HCT116 (cell line): ENCODE results near the gene UBE4A. TPM values are rescaled to one million over a fixed set of nuclear protein-coding genes. Genes with fewer than 3 reads are reported as not detected.

ENCODE experiments used
- ATAC-seq: fragments of 200-7000 bp; cut with Tn5 transposase; 2 replicates; pipeline ENCODE4 v1.9.1; 2020; ENCODE audit warnings: mild to moderate bottlenecking, moderate library complexity
- BruUV-seq: library from RNA; stranded (reverse); fragments of 400-500 nt; replicated peaks from 2 replicates; lab custom pipeline; 2021; lab: Mats Ljungman, UMichigan
- CTCF ChIA-PET: fragments of 300-600 bp; sonication (Branson Sonifier 250); formaldehyde crosslinking; loops from one replicate; lab custom pipeline; 2021; ENCODE audit warnings: antibody characterized with exemption; lab: Charles Lee
- POLR2A ChIA-PET: fragments of 300-600, 350-600 bp; sonication (Branson Sonifier 250); formaldehyde crosslinking; loops from one replicate; lab custom pipeline; 2021; ENCODE audit warnings: antibody characterized with exemption; lab: Charles Lee
- RAD21 ChIA-PET, 2 experiments: fragments of 300-600 bp; sonication (Branson Sonifier 250); formaldehyde crosslinking; loops; one replicate each; lab custom pipeline; 2023; ENCODE audit warnings: low total read pairs in 2 of 2; ENCODE audit not compliant: uncharacterized antibody in 2 of 2, unreplicated experiment in 2 of 2, low non-redundant PET in 1 of 2; lab: Charles Lee
- DNase-seq: peaks from one replicate; pipeline ENCODE4 v3.0.0-alpha.2; 2010; ENCODE audit warnings: low read depth, low spot score
- H2AFZ ChIP-seq: fragments of 200-600 bp; shearing (Covaris generic), sonication (generic); 2 replicates; pipeline ENCODE4 v1.6.1; 2017; ENCODE audit warnings: low read depth, mixed run types, mixed read lengths, antibody characterized with exemption, low read length; ENCODE audit not compliant: poor library complexity, severe bottlenecking
- H3K27ac ChIP-seq: 2 replicates; pipeline ENCODE4 v1.5.1; 2012; ENCODE audit warnings: low read depth, low read length
- H3K27me3 ChIP-seq: fragments of 200-600 bp; sonication (generic); 2 replicates; pipeline ENCODE4 v1.6.1; 2016; ENCODE audit warnings: mixed run types, low read length, mixed read lengths; ENCODE audit not compliant: insufficient read depth
- H3K36me3 ChIP-seq, 2 experiments: fragments of 200-500 bp in 1 of 2; fragments of 200-600 bp in 1 of 2; sonication (Bioruptor generic) in 1 of 2; sonication (generic) in 1 of 2; 2 replicates each; pipeline versions ENCODE4 v1.5.1 to v1.6.1; 2014 to 2016; ENCODE audit warnings: low read length in 2 of 2, inconsistent platforms in 1 of 2, mixed read lengths in 1 of 2, mixed run types in 1 of 2; ENCODE audit not compliant: insufficient read depth in 2 of 2, control insufficient read depth in 1 of 2
- H3K4me1 ChIP-seq, 2 experiments: fragments of 200-600 bp in 1 of 2; sonication (generic) in 1 of 2; 2 replicates each; pipeline versions ENCODE4 v1.5.1 to v1.6.1; 2012 to 2017; ENCODE audit warnings: low read length in 2 of 2, inconsistent platforms in 1 of 2, mild to moderate bottlenecking in 1 of 2, mixed read lengths in 1 of 2, mixed run types in 1 of 2, moderate library complexity in 1 of 2; ENCODE audit not compliant: insufficient read depth in 2 of 2, control insufficient read depth in 1 of 2
- H3K4me2 ChIP-seq: fragments of 200-600 bp; sonication (generic); 2 replicates; pipeline ENCODE4 v1.6.1; 2017; ENCODE audit warnings: mixed run types, low read length, mixed read lengths
- H3K4me3 ChIP-seq, 2 experiments: fragments of 200-600 bp in 1 of 2; sonication (generic) in 1 of 2; replicated peaks in 1 of 2; 2 replicates each; pipeline ENCODE4 v1.5.1; 2011 to 2016; ENCODE audit warnings: low read length in 2 of 2, control low read depth in 1 of 2, low read depth in 1 of 2, mild to moderate bottlenecking in 1 of 2, mixed read lengths in 1 of 2, mixed run types in 1 of 2
- H3K79me2 ChIP-seq: fragments of 200-600 bp; sonication (generic); 2 replicates; pipeline ENCODE4 v1.6.1; 2017; ENCODE audit warnings: mild to moderate bottlenecking, mixed run types, low read length, moderate library complexity, mixed read lengths; ENCODE audit not compliant: insufficient read depth
- H3K9ac ChIP-seq: fragments of 200-600 bp; sonication (generic); 2 replicates; pipeline ENCODE4 v1.6.1; 2016; ENCODE audit warnings: low read length, mixed read lengths
- H3K9me2 ChIP-seq: fragments of 200-600 bp; sonication (generic), shearing (Covaris generic); 2 replicates; pipeline ENCODE4 v1.6.1; 2017; ENCODE audit warnings: mixed run types, mild to moderate bottlenecking, moderate library complexity; ENCODE audit not compliant: insufficient read depth
- H3K9me3 ChIP-seq, 2 experiments: fragments of 200-500 bp in 1 of 2; fragments of 200-600 bp in 1 of 2; sonication (Bioruptor generic) in 1 of 2; sonication (generic) in 1 of 2; 2 replicates each; pipeline ENCODE4 v1.6.1; 2014 to 2017; ENCODE audit warnings: low read length in 2 of 2, mixed read lengths in 2 of 2, inconsistent platforms in 1 of 2, low read depth in 1 of 2, mild to moderate bottlenecking in 1 of 2, mixed run types in 1 of 2, moderate library complexity in 1 of 2; ENCODE audit not compliant: control insufficient read depth in 1 of 2, insufficient read depth in 1 of 2
- H4K20me1 ChIP-seq: fragments of 200-600 bp; sonication (generic), shearing (Covaris generic); 2 replicates; pipeline ENCODE4 v1.6.1; 2017; ENCODE audit warnings: mixed run types, mild to moderate bottlenecking, moderate library complexity; ENCODE audit not compliant: insufficient read depth
- CTCF ChIP-seq, 3 experiments: fragments of 200-600 bp in 1 of 3; sonication (generic) in 1 of 3; IDR thresholded peaks in 2 of 3; conservative IDR thresholded peaks in 1 of 3; 2 replicates each; pipeline ENCODE4 v1.5.1; 2012 to 2017; ENCODE audit warnings: low read depth in 2 of 3, low read length in 2 of 3, antibody characterized with exemption in 1 of 3, borderline replicate concordance in 1 of 3, control low read depth in 1 of 3, mild to moderate bottlenecking in 1 of 3, mixed read lengths in 1 of 3, mixed run types in 1 of 3, moderate library complexity in 1 of 3; ENCODE audit not compliant: insufficient read depth in 1 of 3
- EGR1 ChIP-seq: IDR thresholded peaks from 2 replicates; pipeline ENCODE4 v1.6.1; 2012; ENCODE audit warnings: low read depth
- ELF1 ChIP-seq: IDR thresholded peaks from 2 replicates; pipeline ENCODE4 v1.6.1; 2012; ENCODE audit warnings: low read depth, borderline replicate concordance
- EZH2phosphoT487 ChIP-seq: fragments of 200-600 bp; IDR thresholded peaks from 2 replicates; pipeline ENCODE4 v1.6.1; 2018; ENCODE audit warnings: antibody characterized with exemption, borderline replicate concordance
- JUND ChIP-seq: IDR thresholded peaks from 2 replicates; pipeline ENCODE4 v1.6.1; 2012
- MAX ChIP-seq: IDR thresholded peaks from 2 replicates; pipeline ENCODE4 v1.6.1; 2012
- SIN3A ChIP-seq: IDR thresholded peaks from 2 replicates; pipeline ENCODE4 v1.6.1; 2012; ENCODE audit warnings: low read depth
- YY1 ChIP-seq: IDR thresholded peaks from 2 replicates; pipeline ENCODE4 v1.6.1; 2011; ENCODE audit warnings: low read length, low read depth, moderate library complexity, mild to moderate bottlenecking; ENCODE audit not compliant: insufficient replicate concordance; ENCODE audit errors: extremely low read depth
- intact Hi-C: fragments of 100-400 bp; cut with micrococcal nuclease; formaldehyde crosslinking; loops from 2 replicates; pipeline ENCODE4 v1.10.0; 2022
- total RNA-seq: library from RNA; stranded (reverse); gene quantifications from one replicate; pipeline ENCODE4 v1.2.1, GENCODE V29; 2021; ENCODE audit not compliant: unreplicated experiment
- TF ChIP-seq, protein P1 (sequence below): IDR thresholded peaks from 2 replicates; pipeline ENCODE4 v1.6.1; 2011; ENCODE audit warnings: mild to moderate bottlenecking, low read length, moderate library complexity; ENCODE audit not compliant: insufficient replicate concordance; ENCODE audit errors: extremely low read depth
- TF ChIP-seq, protein P2 (sequence below): IDR thresholded peaks from 2 replicates; pipeline ENCODE4 v1.6.1; 2012

Gene UBE4A
- total RNA-seq, 1 experiment from 2014 or later = 49.9 TPM

- H3K27ac ChIP-seq = no peak overlapping the region
- H3K36me3 ChIP-seq = no peaks in the 10 kb centered on the region
- BruUV-seq = no TSS peak
- no peak overlapping the region for H2AFZ ChIP-seq
- intact Hi-C loops = no loop called here
- no peaks in the 10 kb centered on the region for H3K9me2 ChIP-seq
- CTCF ChIA-PET = interaction anchor here (0.8 kb wide), 1 partner anchor 232 kb away, joined by 5 read pairs; no protein-coding TSS in a partner anchor
- no peaks in the 10 kb centered on the region for H4K20me1 ChIP-seq
- RAD21 ChIA-PET = no interaction called here
- no peaks in the 10 kb centered on the region for H3K27me3 ChIP-seq
- H3K4me1 ChIP-seq = peaks cover 6 to 14% of the 10 kb centered on the region in 2 experiments; a peak in 2 of 4 replicates
- no peak overlapping the region for H3K4me3 ChIP-seq
- POLR2A ChIA-PET = no interaction called here
- TF ChIP-seq SIN3A = no peak
- peak in 1 of 3 experiments; percentile 3; a peak in 1 of 6 replicates for TF ChIP-seq CTCF (IDR thresholded peaks at IDR 0.05 in 2 of 3, conservative IDR thresholded peaks at IDR 0.05 in 1 of 3; ENCODE audit: borderline replicate concordance in 1 of 3, insufficient read depth in 1 of 3, low read depth in 2 of 3, low read length in 2 of 3)
- ATAC-seq (no peak), DNase-seq (no peak)
- H3K9me3 ChIP-seq = no peaks in the 10 kb centered on the region
- no peak overlapping the region for H3K9ac ChIP-seq
- H3K4me2 ChIP-seq = no peak overlapping the region
- H3K79me2 ChIP-seq = no peaks in the 10 kb centered on the region
Measured at GRCh38 chr11:118430956-118431355, 71.6 kb downstream of the UBE4A start.

DNA sequence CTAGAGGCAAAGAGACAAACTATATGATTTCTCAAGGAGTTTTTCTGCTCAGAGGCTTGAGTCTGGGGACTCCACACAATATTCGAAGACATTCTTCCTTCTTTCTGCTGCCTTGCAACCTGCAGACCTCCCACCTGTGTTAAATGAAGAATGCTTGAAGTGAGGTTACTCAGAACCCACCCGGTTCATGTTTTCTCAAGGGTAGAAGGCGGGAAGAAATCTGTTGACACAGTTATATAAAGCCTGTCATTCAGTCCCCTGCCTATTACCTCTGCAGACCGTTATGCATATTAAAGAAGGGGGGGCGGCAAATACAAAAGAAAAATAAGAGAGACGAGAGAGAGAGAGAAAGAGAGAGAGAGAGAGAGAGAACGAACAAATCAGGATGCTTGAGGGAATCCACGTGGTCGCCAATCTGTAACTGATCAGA lies 74.7 kb downstream of the UBE4A start:
- Histone ChIP-seq H3K79me2 (peaks cover 26% of the 10 kb centered on the region), H4K20me1 (peaks cover 5% of the 10 kb centered on the region; the same call in 1 of the 2 replicates), H3K27ac (no peak overlapping the region), H3K27me3 (no peaks in the 10 kb centered on the region), H3K4me3 (no peak overlapping the region), H3K36me3 (no peaks in the 10 kb centered on the region), H3K9ac (no peak overlapping the region), H2AFZ (no peak overlapping the region), H3K9me3 (no peaks in the 10 kb centered on the region), H3K9me2 (no peaks in the 10 kb centered on the region), H3K4me2 (peak overlapping the region; percentile 93; the same call in 1 of the 2 replicates), H3K4me1 (peaks cover 16 to 30% of the 10 kb centered on the region in 2 experiments)
- CTCF ChIA-PET = no interaction called here
- intact Hi-C loops = no loop called here
- DNase-seq = no peak
- POLR2A ChIA-PET = no interaction called here
- RAD21 ChIA-PET = no interaction called here
- ATAC-seq = no peak
- BruUV-seq = no TSS peak
- no peak for TF ChIP-seq YY1
- TF ChIP-seq, protein P1, sequence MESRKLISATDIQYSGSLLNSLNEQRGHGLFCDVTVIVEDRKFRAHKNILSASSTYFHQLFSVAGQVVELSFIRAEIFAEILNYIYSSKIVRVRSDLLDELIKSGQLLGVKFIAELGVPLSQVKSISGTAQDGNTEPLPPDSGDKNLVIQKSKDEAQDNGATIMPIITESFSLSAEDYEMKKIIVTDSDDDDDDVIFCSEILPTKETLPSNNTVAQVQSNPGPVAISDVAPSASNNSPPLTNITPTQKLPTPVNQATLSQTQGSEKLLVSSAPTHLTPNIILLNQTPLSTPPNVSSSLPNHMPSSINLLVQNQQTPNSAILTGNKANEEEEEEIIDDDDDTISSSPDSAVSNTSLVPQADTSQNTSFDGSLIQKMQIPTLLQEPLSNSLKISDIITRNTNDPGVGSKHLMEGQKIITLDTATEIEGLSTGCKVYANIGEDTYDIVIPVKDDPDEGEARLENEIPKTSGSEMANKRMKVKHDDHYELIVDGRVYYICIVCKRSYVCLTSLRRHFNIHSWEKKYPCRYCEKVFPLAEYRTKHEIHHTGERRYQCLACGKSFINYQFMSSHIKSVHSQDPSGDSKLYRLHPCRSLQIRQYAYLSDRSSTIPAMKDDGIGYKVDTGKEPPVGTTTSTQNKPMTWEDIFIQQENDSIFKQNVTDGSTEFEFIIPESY = no peak
- no peak for TF ChIP-seq ELF1
- no peak for TF ChIP-seq MAX
- no peak for TF ChIP-seq CTCF (IDR thresholded peaks at IDR 0.05 in 2 of 3, conservative IDR thresholded peaks at IDR 0.05 in 1 of 3; ENCODE audit: borderline replicate concordance in 1 of 3, insufficient read depth in 1 of 3, low read depth in 2 of 3, low read length in 2 of 3)
- no peak for TF ChIP-seq JUND
- TF ChIP-seq, protein P2, sequence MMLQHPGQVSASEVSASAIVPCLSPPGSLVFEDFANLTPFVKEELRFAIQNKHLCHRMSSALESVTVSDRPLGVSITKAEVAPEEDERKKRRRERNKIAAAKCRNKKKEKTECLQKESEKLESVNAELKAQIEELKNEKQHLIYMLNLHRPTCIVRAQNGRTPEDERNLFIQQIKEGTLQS = no peak
- TF ChIP-seq EGR1 = no peak
- TF ChIP-seq EZH2phosphoT487 = no peak
